Measurements from ENCODE around the gene SCARB1. TPM values are rescaled to one million over a fixed set of nuclear protein-coding genes. Genes with fewer than 3 reads are reported as not detected.
A peak's percentile ranks its signal among the peaks of the same experiment; 100 is the strongest.
"Not testable (repeated sequence)": the region's sequence is repeated elsewhere in the genome, so short reads cannot be mapped to it uniquely, and the experiment has no call there.

SCARB1 gene
- total RNA-seq (2014; rRNA removed; shearing (Covaris generic); ENCODE audit: low replicate concordance), result 83.6 and 119 TPM in 2 replicates

GRCh38 chr12:124863416-124864325 is at the start of gene SCARB1:
Gene SCARB1, minus strand, starts transcription at chr12:124863864. Its CDS starts 144 bp downstream, at chr12:124863720.
- in situ Hi-C loops (cut with HindIII; ENCODE audit: low pct_unique_long_range_greater_than_20kb, low sequenced_read_pairs), result no loop called here
- peak; percentile 64 for DNase-seq (ENCODE audit: low read depth)

- DNase-seq (ENCODE audit: low read depth); in situ Hi-C loops (cut with HindIII; ENCODE audit: low pct_unique_long_range_greater_than_20kb, low sequenced_read_pairs): not testable (repeated sequence)
Measured at GRCh38 chr12:124912529-124913287, 49.0 kb upstream of the SCARB1 start.

- in situ Hi-C loops (cut with HindIII; ENCODE audit: low pct_unique_long_range_greater_than_20kb, low sequenced_read_pairs); DNase-seq (ENCODE audit: low read depth): not testable (repeated sequence)
Measured at GRCh38 chr12:124911521-124911920, 47.9 kb upstream of the SCARB1 start.

GRCh38 chr12:124910561-124911478 is 47.2 kb upstream of the SCARB1 start:
- DNase-seq (ENCODE audit: low read depth), result peak; percentile 50
- in situ Hi-C loops (cut with HindIII; ENCODE audit: low pct_unique_long_range_greater_than_20kb, low sequenced_read_pairs), result no loop called here

- peak; percentile 37 for DNase-seq (ENCODE audit: low read depth)
- in situ Hi-C loops (cut with HindIII; ENCODE audit: low pct_unique_long_range_greater_than_20kb, low sequenced_read_pairs), result no loop called here
Measured at GRCh38 chr12:124909831-124910560, 46.3 kb upstream of the SCARB1 start.

GRCh38 chr12:124906606-124907261 is 43.1 kb upstream of the SCARB1 start:
- in situ Hi-C loops (cut with HindIII; ENCODE audit: low pct_unique_long_range_greater_than_20kb, low sequenced_read_pairs), result no loop called here
- peak; percentile 78 for DNase-seq (ENCODE audit: low read depth)

- peak; percentile 89 for DNase-seq (ENCODE audit: low read depth)
- in situ Hi-C loops (cut with HindIII; ENCODE audit: low pct_unique_long_range_greater_than_20kb, low sequenced_read_pairs), result no loop called here
Measured at GRCh38 chr12:124904306-124905098, 40.8 kb upstream of the SCARB1 start.

GRCh38 chr12:124902916-124903315 is 39.3 kb upstream of the SCARB1 start:
- in situ Hi-C loops (cut with HindIII; ENCODE audit: low pct_unique_long_range_greater_than_20kb, low sequenced_read_pairs), result no loop called here

GRCh38 chr12:124901003-124901402 is 37.3 kb upstream of the SCARB1 start:
- in situ Hi-C loops (cut with HindIII; ENCODE audit: low pct_unique_long_range_greater_than_20kb, low sequenced_read_pairs), result no loop called here
- no peak for DNase-seq (ENCODE audit: low read depth)

More at GRCh38 chr12:124902916-124903315, 39.3 kb upstream of the SCARB1 start:
- DNase-seq (ENCODE audit: low read depth), result no peak

- in situ Hi-C loops (cut with HindIII; ENCODE audit: low pct_unique_long_range_greater_than_20kb, low sequenced_read_pairs); DNase-seq (ENCODE audit: low read depth): not testable (repeated sequence)
Measured at GRCh38 chr12:124900345-124900795, 36.7 kb upstream of the SCARB1 start.

GRCh38 chr12:124898923-124899294 is 35.2 kb upstream of the SCARB1 start:
- in situ Hi-C loops (cut with HindIII; ENCODE audit: low pct_unique_long_range_greater_than_20kb, low sequenced_read_pairs), result no loop called here

GRCh38 chr12:124898200-124898922 is 34.7 kb upstream of the SCARB1 start:
- in situ Hi-C loops (cut with HindIII; ENCODE audit: low pct_unique_long_range_greater_than_20kb, low sequenced_read_pairs), result no loop called here
- no peak for DNase-seq (ENCODE audit: low read depth)

More at GRCh38 chr12:124898923-124899294, 35.2 kb upstream of the SCARB1 start:
- DNase-seq (ENCODE audit: low read depth), result no peak

GRCh38 chr12:124896461-124896860 is 32.8 kb upstream of the SCARB1 start:
- DNase-seq (ENCODE audit: low read depth), result no peak

GRCh38 chr12:124893792-124894516 is 30.3 kb upstream of the SCARB1 start:
- DNase-seq (ENCODE audit: low read depth), result no peak
- in situ Hi-C loops (cut with HindIII; ENCODE audit: low pct_unique_long_range_greater_than_20kb, low sequenced_read_pairs), result no loop called here

More at GRCh38 chr12:124896461-124896860, 32.8 kb upstream of the SCARB1 start:
- in situ Hi-C loops (cut with HindIII; ENCODE audit: low pct_unique_long_range_greater_than_20kb, low sequenced_read_pairs), result no loop called here

- DNase-seq (ENCODE audit: low read depth), result no peak
- in situ Hi-C loops (cut with HindIII; ENCODE audit: low pct_unique_long_range_greater_than_20kb, low sequenced_read_pairs), result no loop called here
Measured at GRCh38 chr12:124888260-124888659, 24.6 kb upstream of the SCARB1 start.
